ENCODE data around the gene FOXL3.
"Not testable (repeated sequence)": the region's sequence is repeated elsewhere in the genome, so short reads cannot be mapped to it uniquely, and the experiment has no call there.

Gene FOXL3

DNA sequence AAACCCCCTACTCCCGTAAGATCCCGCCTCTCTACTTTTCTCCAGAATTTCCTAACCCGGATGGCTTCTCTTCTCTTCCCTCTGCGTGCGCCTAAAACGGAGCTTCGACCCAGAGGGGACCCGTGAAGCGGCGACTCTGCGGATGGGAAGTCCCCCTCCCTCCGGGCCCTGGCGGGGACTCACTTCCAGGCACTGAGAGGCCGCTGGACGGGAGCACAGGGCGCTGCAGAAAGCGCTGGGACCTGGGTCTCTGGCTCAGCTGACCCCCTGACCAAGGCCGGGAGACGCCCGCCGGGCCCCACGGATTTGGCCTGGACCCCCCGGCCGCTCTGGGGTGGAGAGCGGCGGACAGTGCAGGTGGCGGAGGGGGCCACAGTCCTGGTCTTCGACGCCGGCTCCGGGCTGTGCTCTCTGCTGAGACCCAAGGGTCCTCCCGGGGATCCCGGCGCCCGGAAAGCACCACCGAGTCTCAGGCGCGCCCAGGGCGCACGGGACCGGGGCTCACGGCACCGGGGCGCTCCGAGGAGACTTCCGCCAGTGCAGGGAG lies 688 bp upstream of the FOXL3 start:
- no peak for DNase-seq (ENCODE audit: low read depth in 2 of 2)

DNA sequence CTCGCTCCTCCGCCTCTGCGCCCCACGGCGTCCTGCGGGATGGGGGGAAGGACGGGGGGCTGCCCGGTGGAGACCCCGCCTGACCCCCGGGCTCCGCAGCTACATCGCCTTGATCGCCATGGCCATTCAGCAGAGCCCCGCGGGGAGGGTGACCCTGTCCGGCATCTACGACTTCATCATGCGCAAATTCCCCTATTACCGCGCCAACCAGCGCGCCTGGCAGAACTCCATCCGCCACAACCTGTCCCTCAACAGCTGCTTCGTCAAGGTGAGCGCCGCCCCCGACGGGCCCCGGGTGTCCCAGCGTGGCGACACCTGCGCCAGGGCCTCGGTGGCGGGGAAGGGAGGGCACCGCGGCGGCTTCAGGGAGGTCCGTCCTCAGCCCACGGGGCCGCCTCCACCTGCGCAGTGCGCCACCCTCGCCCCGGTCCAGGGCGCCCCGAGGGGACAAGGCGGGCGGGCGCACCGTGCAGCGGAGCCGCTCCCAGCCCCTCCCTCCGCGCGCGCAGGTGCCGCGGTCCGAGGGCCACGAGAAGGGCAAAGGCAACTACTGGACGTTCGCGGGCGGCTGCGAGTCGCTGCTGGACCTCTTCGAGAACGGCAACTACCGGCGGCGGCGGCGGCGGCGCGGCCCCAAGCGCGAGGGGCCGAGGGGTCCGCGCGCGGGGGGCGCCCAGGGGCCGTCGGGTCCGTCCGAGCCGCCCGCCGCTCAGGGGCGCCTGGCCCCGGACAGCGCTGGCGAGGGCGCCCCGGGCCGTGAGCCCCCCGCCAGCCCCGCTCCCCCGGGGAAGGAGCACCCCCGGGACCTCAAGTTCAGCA lies 793 bp downstream of the FOXL3 start:
- no peak for DNase-seq (ENCODE audit: low read depth in 2 of 2)

DNA sequence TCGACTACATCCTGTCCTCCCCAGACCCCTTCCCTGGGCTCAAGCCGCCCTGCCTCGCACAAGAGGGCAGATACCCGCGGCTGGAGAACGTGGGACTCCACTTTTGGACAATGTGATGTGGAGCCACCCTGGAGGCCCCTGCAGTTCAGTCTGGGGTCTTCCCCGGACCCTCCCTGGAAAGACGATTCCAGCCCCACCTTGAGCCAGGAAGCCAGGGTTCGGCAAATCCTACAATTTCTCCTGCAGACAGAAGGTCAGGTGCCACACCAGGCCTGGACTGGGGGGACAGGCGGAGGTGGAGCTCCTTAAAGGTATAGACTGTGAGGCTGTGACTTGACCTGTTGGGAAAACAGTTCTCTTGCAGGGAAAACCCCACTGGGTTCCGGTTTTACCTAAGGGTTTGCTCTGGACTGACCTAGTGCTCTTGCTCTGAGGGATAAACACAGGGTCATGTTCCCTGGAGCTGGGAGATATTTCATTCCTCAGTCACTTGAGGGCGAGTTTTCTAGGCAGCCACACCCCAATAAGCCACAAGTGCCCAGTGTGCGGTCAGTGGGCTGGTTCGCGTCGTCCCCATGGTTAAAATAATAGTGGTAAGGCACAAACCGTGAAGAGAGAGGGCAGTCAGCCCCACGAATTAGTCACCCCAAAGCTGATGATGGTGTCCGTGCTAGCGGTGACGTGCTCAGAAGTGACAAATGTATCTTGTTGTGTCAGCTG lies 1.6 kb downstream of the FOXL3 start:
- DNase-seq (ENCODE audit: low read depth in 2 of 2), result no peak

DNA sequence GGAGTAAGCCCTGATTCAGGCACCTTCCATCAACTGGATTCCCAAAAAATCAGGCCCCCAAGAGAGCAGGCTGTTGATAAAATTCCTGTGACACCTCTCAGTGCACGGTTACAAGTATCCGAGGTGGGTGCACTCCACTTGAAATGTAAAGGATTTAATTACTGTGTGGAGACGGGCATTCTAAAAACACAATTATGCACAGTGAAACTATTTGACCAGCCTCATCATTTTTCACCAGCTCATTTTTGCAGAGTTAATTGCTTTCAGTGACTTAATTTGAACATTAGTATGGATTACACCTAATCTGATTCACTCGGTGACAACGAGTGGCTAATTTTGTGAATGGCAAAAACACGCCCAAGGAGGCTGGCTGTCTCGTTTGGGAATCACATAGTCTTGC lies 2.3 kb downstream of the FOXL3 start:
- no peak for DNase-seq (ENCODE audit: low read depth in 2 of 2)

DNA sequence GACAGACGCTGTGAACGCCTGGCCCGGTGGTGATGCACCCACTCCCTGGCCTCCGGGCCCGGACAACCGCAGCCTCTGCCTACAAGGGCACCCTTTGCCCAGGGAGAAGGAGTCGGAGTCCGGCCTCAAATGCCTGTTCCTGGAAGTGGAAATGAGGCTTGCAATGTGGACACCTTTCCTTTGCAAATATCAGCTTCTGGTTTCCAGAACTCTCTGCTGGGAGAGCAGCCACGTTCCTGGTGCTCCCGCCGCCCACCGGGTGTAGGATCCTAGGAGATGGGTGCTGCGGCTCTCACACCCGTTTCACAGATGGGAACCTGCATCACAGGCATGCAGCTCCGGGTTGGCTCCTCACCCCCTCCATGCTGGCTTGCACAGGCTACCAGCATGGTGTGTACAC lies 2.9 kb downstream of the FOXL3 start:
- DNase-seq (ENCODE audit: low read depth in 2 of 2), result no peak

DNA sequence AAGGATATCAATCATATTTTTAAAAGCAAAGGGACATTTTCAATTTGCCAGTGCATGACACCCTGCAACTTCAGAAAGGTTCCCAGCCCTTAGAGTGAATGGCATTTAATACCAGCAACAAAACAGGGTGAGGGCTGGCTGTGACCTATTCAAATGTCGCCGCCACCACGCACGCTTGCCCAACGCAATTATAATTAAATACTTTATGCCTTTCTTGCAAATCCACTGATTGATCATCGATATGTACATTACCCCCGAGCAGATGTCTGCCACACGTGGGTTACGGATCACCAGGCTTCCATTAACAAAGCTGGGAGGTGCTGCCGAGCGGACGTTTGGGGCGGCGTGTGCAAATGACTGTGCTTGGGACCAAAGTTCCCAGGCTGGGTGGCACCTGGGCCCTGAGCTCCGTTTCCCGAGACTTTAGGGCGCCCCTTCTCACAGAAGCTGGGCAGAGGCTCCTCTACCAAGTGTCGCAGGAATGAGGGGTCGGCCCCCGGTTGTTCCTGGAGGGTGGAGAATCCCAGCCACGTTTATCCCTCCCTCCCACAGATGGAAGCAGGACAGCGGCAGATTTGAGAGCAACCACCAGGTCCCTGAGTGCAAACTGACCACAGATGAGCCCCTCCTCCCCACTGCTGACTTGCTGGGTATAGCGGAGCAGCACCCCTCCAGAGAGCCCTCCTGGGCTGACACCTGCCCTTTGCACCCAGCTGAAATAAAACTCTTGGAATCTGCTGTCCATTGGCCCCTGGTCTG lies 3.9 kb downstream of the FOXL3 start:
- DNase-seq (ENCODE audit: low read depth in 2 of 2), result no peak

DNA sequence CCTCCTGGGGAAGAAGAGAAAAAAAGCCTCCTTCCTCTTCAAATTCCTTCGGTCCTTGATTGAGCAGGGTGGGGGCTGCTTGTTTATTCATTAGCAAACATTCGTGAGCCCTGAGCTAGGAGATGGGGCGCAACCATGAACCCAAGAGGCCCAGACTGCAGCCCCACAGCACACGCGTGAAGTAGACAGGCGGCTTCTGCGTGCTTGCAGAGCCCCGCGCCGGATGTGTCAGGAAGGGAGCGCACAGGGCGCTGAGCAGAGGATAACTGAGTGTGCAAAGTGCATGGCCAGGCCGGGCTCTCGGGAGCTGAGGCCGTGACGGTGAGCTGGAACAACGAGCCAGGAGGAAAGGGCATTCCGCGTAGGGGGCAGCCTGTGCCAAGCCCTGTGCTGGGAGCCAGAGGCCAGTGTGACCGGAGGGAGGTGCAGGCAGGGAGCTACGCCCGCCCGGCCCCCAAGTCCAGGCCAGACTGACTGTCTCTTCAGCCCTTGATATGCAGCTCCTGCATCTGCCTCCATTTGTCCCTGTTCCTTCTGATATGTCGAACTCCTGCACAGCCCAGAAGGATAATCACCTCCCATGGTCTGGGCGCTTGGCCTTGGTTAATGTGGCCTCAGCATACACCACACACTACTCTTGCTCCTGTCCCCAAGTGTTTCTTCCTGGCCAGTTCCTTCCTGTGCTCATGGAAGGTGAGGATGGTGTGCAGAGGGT lies 4.6 kb downstream of the FOXL3 start:
- no peak for DNase-seq (ENCODE audit: low read depth in 2 of 2)

DNA sequence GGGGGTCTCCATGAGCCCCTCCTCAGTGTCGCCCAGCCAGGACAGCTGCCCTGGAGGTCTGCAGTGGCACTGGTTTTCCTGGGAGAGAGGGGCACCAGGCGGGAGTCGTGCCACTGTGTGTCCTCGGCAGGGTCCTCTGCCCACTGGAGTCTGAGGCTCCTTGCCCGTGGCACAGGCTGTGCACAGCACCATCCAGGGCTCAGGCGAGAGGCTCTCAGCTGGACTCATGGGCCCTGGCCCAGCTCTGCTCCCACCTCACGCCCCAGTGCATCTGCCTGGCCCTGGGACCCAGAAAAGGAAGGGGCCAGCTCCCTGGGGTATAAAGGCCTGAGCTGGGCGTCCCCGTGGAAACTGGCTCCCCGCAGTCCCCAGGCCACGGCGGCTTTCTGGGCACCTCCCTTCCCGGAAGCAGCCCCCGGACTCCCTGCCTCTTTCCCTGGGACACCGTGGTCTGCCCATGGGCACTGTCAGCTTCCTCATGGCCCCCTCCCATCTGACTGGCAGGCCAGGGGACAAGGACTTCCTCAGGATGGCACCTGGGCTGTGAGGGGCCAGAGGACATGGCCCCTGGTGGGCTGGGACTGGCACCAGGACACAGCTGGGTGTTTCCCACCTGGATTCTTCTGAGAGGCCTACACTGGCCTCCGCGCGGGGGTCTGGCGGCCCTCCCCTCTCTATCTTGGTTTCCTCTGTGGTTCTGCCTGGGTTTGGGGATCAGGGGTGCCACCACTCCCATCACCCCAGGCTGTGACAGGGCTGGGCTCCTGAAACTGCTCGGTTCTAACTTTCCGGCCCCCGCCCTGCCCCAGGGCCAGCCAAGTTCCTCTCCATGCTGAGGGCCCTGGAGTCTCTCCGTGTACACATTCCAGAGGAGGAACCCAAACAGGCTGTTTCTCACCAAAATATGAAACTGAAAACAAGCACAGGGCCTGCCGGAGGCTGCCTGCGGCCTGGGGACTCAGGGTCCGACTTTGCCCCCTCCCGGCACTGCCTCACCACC lies 5.5 kb downstream of the FOXL3 start:
- no peak for DNase-seq (ENCODE audit: low read depth in 2 of 2)

DNA sequence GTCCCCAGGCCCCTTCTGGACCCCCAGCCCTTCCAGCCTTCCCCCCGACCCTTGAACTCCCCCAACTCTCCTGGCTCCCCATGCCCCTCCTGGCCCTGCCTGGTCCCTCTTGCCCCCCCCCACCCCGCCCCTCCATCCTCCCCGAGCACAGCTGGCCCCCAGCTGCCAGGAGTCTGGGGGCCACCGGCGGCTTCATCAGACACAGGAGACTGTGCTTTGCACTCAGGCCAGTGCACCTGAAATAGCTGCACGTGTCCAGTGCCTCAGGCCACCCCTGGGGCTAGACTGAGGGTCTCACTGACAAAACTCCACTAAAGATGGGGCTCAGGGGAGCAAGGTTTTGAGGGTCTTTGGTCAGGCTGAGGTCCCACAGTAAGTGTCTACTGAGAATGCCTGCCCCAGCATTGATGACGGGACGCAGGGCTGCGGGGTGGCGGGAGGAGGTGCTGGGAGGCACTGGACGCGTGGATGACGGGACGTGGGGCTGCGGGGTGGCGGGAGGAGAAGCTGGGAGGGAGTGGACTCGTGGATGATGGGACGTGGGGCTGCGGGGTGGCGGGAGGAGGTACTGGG lies 6.5 kb downstream of the FOXL3 start:
- no peak for DNase-seq (ENCODE audit: low read depth in 2 of 2)

DNA sequence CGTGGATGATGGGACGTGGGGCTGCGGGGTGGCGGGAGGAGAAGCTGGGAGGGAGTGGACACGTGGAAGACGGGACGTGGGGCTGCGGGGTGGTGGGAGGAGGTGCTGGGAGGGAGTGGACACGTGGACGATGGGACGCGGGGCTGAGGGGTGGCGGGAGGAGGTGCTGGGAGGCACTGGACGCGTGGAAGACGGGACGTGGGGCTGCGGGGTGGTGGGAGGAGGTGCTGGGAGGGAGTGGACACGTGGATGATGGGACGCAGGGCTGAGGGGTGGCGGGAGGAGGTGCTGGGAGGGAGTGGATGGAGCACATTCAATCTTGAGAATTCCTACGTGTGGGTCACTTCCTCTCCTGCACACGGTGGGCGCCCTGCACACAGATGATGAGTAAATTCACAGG lies 7.2 kb downstream of the FOXL3 start:
- not testable (repeated sequence) for DNase-seq (ENCODE audit: low read depth in 2 of 2)

DNA sequence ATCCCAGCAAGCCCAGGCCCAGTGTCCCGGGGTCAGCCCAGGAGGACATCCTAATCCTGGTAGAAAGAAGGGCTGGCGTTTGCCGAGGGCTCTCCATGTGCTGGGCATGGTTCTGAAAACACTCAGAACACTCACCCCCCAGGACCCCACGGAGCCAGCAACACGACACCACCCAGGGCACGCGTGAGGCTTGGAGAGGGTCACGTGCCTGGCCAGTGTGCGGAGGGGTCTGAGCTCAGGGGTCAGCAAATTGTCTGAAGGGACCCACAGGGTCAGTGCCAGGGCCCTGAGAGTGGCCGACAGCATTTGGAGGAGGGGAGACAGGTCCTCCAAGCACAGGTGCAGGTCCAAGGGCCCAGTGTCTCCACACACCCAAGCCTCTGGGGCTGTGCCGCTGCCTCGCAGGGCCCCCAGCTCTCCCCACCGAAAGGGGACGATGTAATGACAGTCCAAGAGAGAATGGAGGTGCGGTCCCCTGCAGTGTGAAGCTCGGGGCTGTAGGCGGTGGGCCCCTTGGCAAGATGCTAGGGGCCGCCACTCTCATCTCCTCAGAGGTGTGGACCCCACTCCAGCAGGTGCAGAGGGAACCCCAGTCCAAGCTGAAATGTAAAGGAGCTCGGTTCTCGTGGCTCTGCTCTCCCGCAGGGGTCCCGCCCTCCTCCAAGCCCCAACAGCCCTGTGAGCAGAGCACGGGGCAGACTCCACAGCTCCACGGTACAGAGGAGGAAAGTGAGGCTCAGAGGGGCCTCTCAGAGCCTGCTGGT lies 7.8 kb downstream of the FOXL3 start:
- DNase-seq (ENCODE audit: low read depth in 2 of 2), result no peak

DNA sequence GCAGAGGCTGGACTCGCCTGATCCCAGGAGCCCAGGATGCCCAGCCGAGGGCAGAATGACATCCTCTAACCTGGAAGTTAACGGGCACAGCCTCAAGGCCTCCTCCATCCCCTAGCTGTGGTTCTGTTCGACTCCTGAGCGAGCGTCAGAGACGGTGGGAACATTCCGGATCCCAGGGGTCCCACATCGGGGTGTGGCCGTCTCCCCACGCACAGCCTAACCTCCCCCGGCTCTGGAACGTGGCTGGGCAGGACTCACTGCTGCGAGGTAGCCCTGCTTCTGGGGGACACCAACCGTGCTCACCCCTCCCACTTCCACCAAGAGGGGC lies 8.4 kb downstream of the FOXL3 start:
- no peak for DNase-seq (ENCODE audit: low read depth in 2 of 2)

DNA sequence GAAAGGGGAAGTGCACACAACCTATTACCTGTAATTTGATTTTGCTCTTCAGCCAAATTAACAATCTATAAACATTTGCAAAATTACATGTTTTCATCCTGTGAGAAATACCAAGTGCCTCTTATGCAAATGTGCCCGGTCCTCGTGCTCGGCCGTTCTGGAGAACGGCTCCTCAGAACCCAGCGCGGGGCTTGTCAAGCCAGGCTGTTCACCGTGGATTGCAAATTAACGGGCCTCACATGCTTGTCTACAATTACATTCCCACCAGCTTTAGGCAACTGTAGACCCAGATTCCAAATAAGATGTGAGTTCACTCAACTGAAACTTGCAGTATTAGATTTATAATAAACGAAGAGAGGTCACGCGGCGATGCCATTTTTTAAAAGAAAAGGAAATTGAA lies 8.8 kb downstream of the FOXL3 start:
- DNase-seq (ENCODE audit: low read depth in 2 of 2), result no peak

DNA sequence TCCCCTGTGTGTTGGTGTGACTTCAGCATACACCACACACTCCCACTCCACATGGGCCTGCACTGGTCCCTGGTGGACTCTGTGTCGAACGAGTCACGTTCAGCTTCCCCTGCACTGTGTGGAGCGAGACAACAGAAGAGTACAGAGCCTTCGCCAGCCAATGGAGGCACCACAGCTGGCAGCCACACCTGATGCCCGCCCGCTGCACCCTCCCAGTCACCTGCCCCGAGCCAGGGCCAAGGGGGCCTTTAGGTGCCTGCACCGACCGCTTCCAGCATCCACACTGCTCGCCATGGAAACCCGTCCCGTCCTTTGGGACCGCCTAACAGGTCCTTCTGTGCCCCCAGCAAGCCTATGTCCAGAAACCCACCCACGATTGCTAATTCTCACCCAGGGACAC lies 9.2 kb downstream of the FOXL3 start:
- DNase-seq (ENCODE audit: low read depth in 2 of 2), result no peak

DNA sequence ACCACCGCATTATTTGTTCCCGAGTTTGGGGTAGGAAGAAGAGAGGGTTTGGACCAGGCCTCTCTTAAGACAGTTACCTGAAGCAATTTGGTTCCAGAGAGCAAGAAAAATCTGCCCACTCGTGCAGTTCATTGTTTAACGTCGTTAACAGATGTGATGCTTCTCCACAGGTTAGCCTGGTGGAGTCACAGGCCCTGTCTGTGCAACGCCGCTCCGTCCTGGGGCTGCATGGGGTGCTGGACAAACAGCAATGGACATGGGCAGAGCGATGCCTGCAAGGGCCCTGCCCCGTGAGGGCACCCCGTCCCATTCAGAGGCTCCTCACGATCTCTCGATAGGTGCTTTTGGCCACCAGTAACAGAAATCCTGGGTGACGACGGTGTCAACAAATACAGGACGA lies 9.7 kb downstream of the FOXL3 start:
- no peak for DNase-seq (ENCODE audit: low read depth in 2 of 2)

DNA sequence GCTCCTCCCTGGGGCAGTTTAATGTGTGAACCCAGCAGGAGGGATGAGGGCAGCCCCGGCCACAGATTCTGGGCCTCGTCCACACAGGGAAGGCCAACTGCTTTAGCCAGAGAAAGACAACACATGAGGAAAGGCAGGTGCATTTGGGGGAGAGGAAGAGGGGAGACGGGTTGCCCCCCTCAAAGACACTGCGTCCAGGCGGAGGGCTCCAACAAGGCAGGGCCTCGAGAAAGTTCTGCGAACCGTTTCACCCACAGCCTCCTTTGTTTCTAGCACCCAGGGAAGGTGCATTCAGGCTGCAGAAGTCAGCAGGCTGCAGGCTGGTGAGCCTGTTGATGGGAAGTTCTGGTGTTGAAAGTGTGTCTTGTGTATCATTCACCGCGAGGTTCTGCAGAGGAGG lies 10.1 kb downstream of the FOXL3 start:
- no peak for DNase-seq (ENCODE audit: low read depth in 2 of 2)

DNA sequence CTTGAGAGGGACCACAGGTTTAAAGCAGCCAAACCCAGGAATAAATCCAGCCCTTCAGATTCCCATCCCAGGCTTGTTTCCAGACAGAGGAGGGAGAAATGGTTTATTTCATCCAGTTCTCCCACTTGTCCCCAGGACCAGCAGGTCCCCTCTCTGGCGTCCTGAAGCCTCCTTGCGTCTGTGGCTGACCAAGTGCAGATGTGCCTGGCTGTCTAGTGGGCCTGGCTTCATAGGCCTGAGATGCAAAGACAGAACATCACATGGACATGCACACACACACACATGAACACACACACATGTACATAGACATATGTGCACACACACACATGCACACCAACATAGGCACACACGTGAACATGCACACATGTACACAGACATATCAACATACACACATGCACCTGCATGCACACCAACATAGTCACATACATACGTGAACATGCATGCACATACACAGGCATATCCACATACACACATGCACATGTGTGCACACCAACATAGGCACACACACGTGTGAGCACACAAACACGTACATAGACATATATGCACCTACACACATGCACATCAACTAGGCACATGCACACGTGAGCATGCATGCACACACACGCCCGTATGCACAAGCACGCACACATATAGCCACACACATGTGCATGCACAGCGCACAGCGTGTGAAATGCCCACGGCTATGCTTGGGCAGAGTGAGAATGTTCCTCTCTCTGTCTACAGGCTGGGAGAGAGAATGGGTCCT lies 10.7 kb downstream of the FOXL3 start:
- no peak for DNase-seq (ENCODE audit: low read depth in 2 of 2)

DNA sequence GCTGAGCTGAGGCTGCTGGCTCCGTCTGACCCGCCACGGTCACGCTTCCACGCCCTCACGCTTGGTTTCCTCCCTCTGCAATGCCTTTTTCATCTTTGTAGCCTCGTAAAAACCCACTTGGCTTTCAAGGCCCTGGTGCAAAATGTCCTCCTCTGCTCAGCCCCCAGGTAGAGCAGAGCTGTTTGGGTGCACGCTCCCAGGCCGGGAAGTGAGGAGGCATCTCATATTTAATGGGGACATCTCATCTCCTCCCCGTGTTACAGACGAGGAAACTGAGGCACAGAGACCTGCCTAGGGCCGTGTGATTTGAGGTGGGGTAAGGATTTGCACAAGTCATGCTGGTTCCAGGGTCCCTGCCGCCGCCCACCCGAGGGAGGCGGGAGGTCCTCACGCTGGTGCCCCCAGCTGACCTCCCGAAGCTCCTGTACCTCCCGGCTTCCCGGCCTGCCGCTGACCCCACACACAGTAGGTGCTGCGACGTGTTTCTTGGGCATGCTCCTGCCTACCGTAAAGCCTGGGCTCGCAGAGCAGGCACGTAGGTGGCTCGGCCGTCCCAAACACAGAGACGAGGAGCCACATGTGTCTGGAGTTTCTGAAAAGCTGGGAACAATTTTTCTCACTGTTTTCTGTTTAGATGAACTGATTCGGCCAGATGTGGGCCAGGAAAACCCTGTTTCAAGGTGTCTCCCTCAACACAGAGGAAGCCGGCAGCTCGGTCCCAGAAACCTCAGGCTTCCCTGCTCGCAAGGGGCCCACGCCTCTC lies 11.5 kb downstream of the FOXL3 start:
- no peak for DNase-seq (ENCODE audit: low read depth in 2 of 2)

Measured in stimulated activated CD8-positive, alpha-beta memory T cell treated with anti-CD3 and anti-CD28 coated beads, Interleukin-2, amount 100 ng/mL, for 1 hour (primary cell).